Spleen (tissue), 11 donors: ENCODE results near the gene STRADA. TPM values are rescaled to one million over a fixed set of nuclear protein-coding genes. Genes with fewer than 3 reads are reported as not detected.

ENCODE experiments used
- DNase-seq: peaks from one replicate; pipeline ENCODE4 v3.0.0-alpha.2; 2020
- H3K27ac ChIP-seq, 8 donors: fragments of 200-600 bp; sonication (generic) in 7 of 8; 1 replicate in 4 of 8; 2 replicates in 4 of 8; pipeline versions ENCODE4 v1.5.0 to v1.8.0; 2016 to 2021; ENCODE audit warnings: inconsistent platforms in 4 of 8, mild to moderate bottlenecking in 4 of 8, moderate library complexity in 1 of 8
- H3K27me3 ChIP-seq, 7 donors: fragments of 200-600 bp; sonication (generic) in 6 of 7; replicated peaks in 1 of 7; 1 replicate in 4 of 7; 2 replicates in 3 of 7; pipeline versions ENCODE4 v1.5.0 to v1.8.0; 2016 to 2021; ENCODE audit warnings: inconsistent platforms in 3 of 7, mild to moderate bottlenecking in 1 of 7
- H3K36me3 ChIP-seq, 6 donors: fragments of 200-600 bp; sonication (generic) in 5 of 6; 1 replicate in 4 of 6; 2 replicates in 2 of 6; pipeline versions ENCODE4 v1.5.0 to v1.8.0; 2016 to 2021; ENCODE audit warnings: inconsistent platforms in 2 of 6
- H3K4me1 ChIP-seq, 6 donors: fragments of 200-600 bp; sonication (generic) in 5 of 6; 1 replicate in 3 of 6; 2 replicates in 3 of 6; pipeline versions ENCODE4 v1.5.0 to v1.8.0; 2016 to 2021; ENCODE audit warnings: inconsistent platforms in 3 of 6
- H3K4me3 ChIP-seq, 8 donors: fragments of 200-600 bp; sonication (generic) in 7 of 8; 1 replicate in 4 of 8; 2 replicates in 4 of 8; pipeline versions ENCODE4 v1.5.0 to v1.8.0; 2016 to 2021; ENCODE audit warnings: inconsistent platforms in 4 of 8, mild to moderate bottlenecking in 4 of 8, moderate library complexity in 2 of 8
- H3K9me3 ChIP-seq, 8 donors: fragments of 200-600 bp; sonication (generic) in 7 of 8; 1 replicate in 4 of 8; 2 replicates in 4 of 8; pipeline versions ENCODE4 v1.5.0 to v1.8.0; 2016 to 2021; ENCODE audit warnings: inconsistent platforms in 4 of 8
- CTCF ChIP-seq, 11 experiments: fragments of 200-600 bp in 7 of 11; fragments of 450-650 bp in 4 of 11; sonication (generic) in 4 of 11; IDR thresholded peaks in 8 of 11; conservative IDR thresholded peaks in 3 of 11; 1 replicate in 7 of 11; 2 replicates in 4 of 11; pipeline versions ENCODE4 v1.4.0 to v1.8.0; 2016 to 2021; ENCODE audit warnings: antibody characterized with exemption in 11 of 11, inconsistent platforms in 4 of 11, mild to moderate bottlenecking in 1 of 11
- POLR2A ChIP-seq, 3 donors: fragments of 450-650 bp; IDR thresholded peaks; one replicate each; pipeline ENCODE4 v1.5.1; 2017; ENCODE audit warnings: antibody characterized with exemption in 3 of 3, mild to moderate bottlenecking in 1 of 3
- POLR2AphosphoS5 ChIP-seq, 3 donors: sonication (generic); formaldehyde crosslinking; IDR thresholded peaks; one replicate each; pipeline ENCODE4 v1.5.1; 2017; ENCODE audit warnings: antibody characterized with exemption in 3 of 3
- WGBS, 5 donors: extraction: QIAGEN DNeasy Blood & Tissue Kit in 3 of 5; methylation state at CpG; one replicate each; pipeline versions ENCODE4 v1.1.5 to v1.1.7; 2013 to 2018; 5-methylcytosine and 5-hydroxymethylcytosine counted together
- intact Hi-C: fragments of 100-400 bp; cut with DNase I; formaldehyde crosslinking; loops from one replicate; pipeline ENCODE4 v1.15.0; 2023; ENCODE audit warnings: low total_unique reads
- polyA plus RNA-seq, 3 donors: library from polyadenylated mRNA; stranded (reverse); fragments of 200-250 nt; gene quantifications; one replicate each; pipeline ENCODE4 v1.2.1, GENCODE V29; 2013
- total RNA-seq, 7 donors: library from RNA; depleted of rRNA in 3 of 7; stranded (reverse); fragments of >200 nt in 3 of 7; fragmentation: NEBNext Ultra II Directional in 4 of 7; extraction: Animal tissue kit (Norgen Biotek cat#: 25700) in 4 of 7; gene quantifications; one replicate each; pipeline versions ENCODE4 v1.1.0 to v1.2.1, GENCODE V29; 2016 to 2021
- donor health status: healthy with polysubstance abuse.
- donor health status: DM: no; HTN: no; CAD: no; lungs with moderate emphysema.
- donor health status: DM: no; HTN: no; CAD: no.
- donor health status: Bipolar disorder and iron deficiency.
- donor health status: healthy.
- donor health status: DM: no; HTN: no; CAD: no.
- donor health status: DM: yes; HTN: yes; CAD: no.

Gene STRADA
- total and polyA plus RNA-seq, 10 donors, result 20.5 to 72.0 (median 49.6) TPM

GRCh38 chr17:63685578-63685977 is 56.0 kb downstream of the STRADA start:
- DNase-seq, result no peak
- no peak for TF ChIP-seq CTCF (IDR thresholded peaks at IDR 0.05 in 8 of 11, conservative IDR thresholded peaks at IDR 0.05 in 3 of 11)
- TF ChIP-seq POLR2AphosphoS5 (IDR thresholded peaks at IDR 0.05), result no peak
- no peak for TF ChIP-seq POLR2A (IDR thresholded peaks at IDR 0.05)
- peaks cover 5 to 98% (median 62%) of the 10 kb centered on the region in 6 donors for H3K36me3 ChIP-seq
- H3K9me3 ChIP-seq, result no peaks in the 10 kb centered on the region
- no peak overlapping the region for H3K4me3 ChIP-seq
- WGBS, 5 donors, result 94 to 100% (median 97%) methylated on average over 3 of the region's 3 CpGs
- H3K27ac ChIP-seq, result no peak overlapping the region
- intact Hi-C loops, result no loop called here
- no peaks in the 10 kb centered on the region for H3K27me3 ChIP-seq
- peaks cover 4 to 30% (median 21%) of the 10 kb centered on the region in 6 donors for H3K4me1 ChIP-seq

- Histone ChIP-seq H3K36me3 (peaks cover 5 to 98% (median 57%) of the 10 kb centered on the region in 6 donors), H3K9me3 (no peaks in the 10 kb centered on the region), H3K27me3 (no peaks in the 10 kb centered on the region), H3K4me3 (no peak overlapping the region), H3K4me1 (peaks cover 4 to 35% (median 26%) of the 10 kb centered on the region in 6 donors), H3K27ac (no peak overlapping the region)
- WGBS, 5 donors, result 85 to 100% (median 94%) methylated on average over 2 of the region's 2 CpGs
- intact Hi-C loops, result no loop called here
- TF ChIP-seq POLR2AphosphoS5 (IDR thresholded peaks at IDR 0.05) (no peak), CTCF (IDR thresholded peaks at IDR 0.05 in 8 of 11, conservative IDR thresholded peaks at IDR 0.05 in 3 of 11) (no peak), POLR2A (IDR thresholded peaks at IDR 0.05) (no peak)
- no peak for DNase-seq
These were observed 56.6 kb downstream of the STRADA start for GRCh38 chr17:63685041-63685440.

- Histone ChIP-seq H3K4me3 (no peak overlapping the region), H3K27ac (peak overlapping the region in 5 of 8 donors; percentile 36 to 75 (median 57)), H3K36me3 (peaks cover 3 to 98% (median 38%) of the 10 kb centered on the region in 6 donors), H3K27me3 (no peaks in the 10 kb centered on the region), H3K9me3 (no peaks in the 10 kb centered on the region), H3K4me1 (peaks cover 4 to 51% (median 27%) of the 10 kb centered on the region in 6 donors)
- no peak for DNase-seq
- TF ChIP-seq CTCF (IDR thresholded peaks at IDR 0.05 in 8 of 11, conservative IDR thresholded peaks at IDR 0.05 in 3 of 11), result no peak
- TF ChIP-seq POLR2AphosphoS5 (IDR thresholded peaks at IDR 0.05), result no peak
- TF ChIP-seq POLR2A (IDR thresholded peaks at IDR 0.05), result no peak
- intact Hi-C loops, result no loop called here
These were observed 58.6 kb downstream of the STRADA start for GRCh38 chr17:63682981-63683380.

- peaks cover 3 to 98% (median 40%) of the 10 kb centered on the region in 6 donors for H3K36me3 ChIP-seq
- intact Hi-C loops, result no loop called here
These were observed 59.2 kb downstream of the STRADA start for GRCh38 chr17:63682441-63682840.

More at GRCh38 chr17:63682441-63682840, 59.2 kb downstream of the STRADA start:
- H3K4me1 ChIP-seq, result peaks cover 4 to 57% (median 29%) of the 10 kb centered on the region in 6 donors
- H3K27ac ChIP-seq, result peak overlapping the region in 7 of 8 donors; percentile 36 to 75 (median 67)
- WGBS, 5 donors, result 85 to 100% (median 91%) methylated on average over 1 of the region's 1 CpG
- no peak for TF ChIP-seq CTCF (IDR thresholded peaks at IDR 0.05 in 8 of 11, conservative IDR thresholded peaks at IDR 0.05 in 3 of 11)
- TF ChIP-seq POLR2AphosphoS5 (IDR thresholded peaks at IDR 0.05), result no peak
- TF ChIP-seq POLR2A (IDR thresholded peaks at IDR 0.05), result no peak
- H3K9me3 ChIP-seq, result no peaks in the 10 kb centered on the region
- H3K27me3 ChIP-seq, result no peaks in the 10 kb centered on the region
- DNase-seq, result no peak
- H3K4me3 ChIP-seq, result no peak overlapping the region
